ENCODE results near the gene RHOF. TPM values are rescaled to one million over a fixed set of nuclear protein-coding genes. Genes with fewer than 3 reads are reported as not detected.
A peak's percentile ranks its signal among the peaks of the same experiment; 100 is the strongest.

The RHOF gene
- total and polyA plus RNA-seq, 2 donors (not counting 1 experiment from before 2014, with no cell fraction given), result 90.3 to 129 TPM

- Histone ChIP-seq H3K36me3 (replicated peaks in 1 of 2; ENCODE audit: control extremely low read depth in 1 of 2, control insufficient read depth in 1 of 2, extremely low read depth in 1 of 2, insufficient read depth in 2 of 2, low read length in 1 of 2) (peaks cover 0 to 49% of the 10 kb centered on the region in 2 experiments), H3K4me3 (ENCODE audit: control extremely low read depth in 1 of 5, extremely low read depth in 1 of 5, insufficient read depth in 1 of 5, low read depth in 2 of 5, low read length in 4 of 5) (peak overlapping the region; percentile 22 to 75 (median 65)), H3K4me2 (replicated peaks; ENCODE audit: low read depth, low read length, poor library complexity, severe bottlenecking) (peak overlapping the region; percentile 94), H3K9ac (ENCODE audit: low read length) (peak overlapping the region; percentile 85), H3K4me1 (ENCODE audit: control insufficient read depth in 2 of 2, insufficient read depth in 2 of 2, low read length in 2 of 2) (peaks cover 33 to 45% of the 10 kb centered on the region in 2 donors), H3K27me3 (replicated peaks in 1 of 4; ENCODE audit: control extremely low read depth in 1 of 4, control insufficient read depth in 3 of 4, insufficient read depth in 4 of 4, low read length in 3 of 4) (no peaks in the 10 kb centered on the region), H3K27ac (ENCODE audit: low read length in 2 of 2) (peak overlapping the region; percentile 51 to 71), H2AFZ (ENCODE audit: insufficient read depth, low read depth, low read length, poor library complexity, severe bottlenecking) (no peak overlapping the region), H3K9me3 (ENCODE audit: control extremely low read depth in 1 of 3, control insufficient read depth in 2 of 3, insufficient read depth in 1 of 3, low read length in 2 of 3) (no peaks in the 10 kb centered on the region), H3K79me2 (ENCODE audit: control insufficient read depth, insufficient read depth, low read length) (peaks cover 77% of the 10 kb centered on the region), H4K20me1 (ENCODE audit: control insufficient read depth, insufficient read depth, low read length, poor library complexity, severe bottlenecking) (peaks cover 42% of the 10 kb centered on the region)
- peak overlapping the region; percentile 96 for H3K27ac Mint-ChIP-seq
- TF ChIP-seq CTCF (IDR thresholded peaks at IDR 0.05) (no peak), EZH2 (IDR thresholded peaks at IDR 0.05; ENCODE audit: borderline replicate concordance, insufficient read depth, low read depth, low read length, poor library complexity, severe bottlenecking) (no peak)
- peak; percentile 81 for DNase-seq
- peak; percentile 16 for ATAC-seq (ENCODE audit: low read depth)
- ChIA-PET CTCF (interaction anchor here (0.6 to 32.7 kb wide), 6 partner anchors 10 to 269 kb away, joined by 3 to 1947 read pairs (median 3); partner anchors contain the start of genes RHOF and SETD1B), POLR2A (interaction anchor here (0.6 to 13.7 kb wide), 8 partner anchors 8 to 340 kb away, joined by 3 to 267 read pairs (median 5); partner anchors contain the start of genes PSMD9, RHOF and TMEM120B)
- intact Hi-C loops (cut with micrococcal nuclease), result loop anchor here (10.0 kb wide), 1 partner anchor 699 kb away; the partner anchor contains the start of gene ZCCHC8
- H3K4me3 Mint-ChIP-seq, result peak overlapping the region; percentile 97
- 0% methylated on average over 10 of the region's 16 CpGs for WGBS (ENCODE audit: insufficient coverage)
- no peaks in the 10 kb centered on the region for H3K9me3 Mint-ChIP-seq (ENCODE audit: insufficient read depth)
- no peaks in the 10 kb centered on the region for H3K27me3 Mint-ChIP-seq
- peaks cover 50% of the 10 kb centered on the region for H3K4me1 Mint-ChIP-seq
Observed at GRCh38 chr12:121806009-121806545, 12.6 kb upstream of the RHOF start.
